NB4 (cell line): Measurements from ENCODE around the gene FEM1C.

Experiments used
- MAX ChIP-seq: IDR thresholded peaks from 2 replicates; pipeline ENCODE4 v1.6.1; 2011; ENCODE audit warnings: low read depth, low read length
- MYC ChIP-seq: IDR thresholded peaks from 2 replicates; pipeline ENCODE4 v1.6.1; 2011; ENCODE audit warnings: low read depth, low read length
- POLR2A ChIP-seq: IDR thresholded peaks from 2 replicates; pipeline ENCODE4 v1.6.1; 2011; ENCODE audit warnings: mild to moderate bottlenecking; ENCODE audit not compliant: insufficient read length; ENCODE audit errors: extremely low read depth
- TF ChIP-seq, protein P1 (sequence below): IDR thresholded peaks from one replicate; pipeline ENCODE4 v1.5.1; 2012; ENCODE audit warnings: low read depth, low read length

- TF ChIP-seq, protein P1, sequence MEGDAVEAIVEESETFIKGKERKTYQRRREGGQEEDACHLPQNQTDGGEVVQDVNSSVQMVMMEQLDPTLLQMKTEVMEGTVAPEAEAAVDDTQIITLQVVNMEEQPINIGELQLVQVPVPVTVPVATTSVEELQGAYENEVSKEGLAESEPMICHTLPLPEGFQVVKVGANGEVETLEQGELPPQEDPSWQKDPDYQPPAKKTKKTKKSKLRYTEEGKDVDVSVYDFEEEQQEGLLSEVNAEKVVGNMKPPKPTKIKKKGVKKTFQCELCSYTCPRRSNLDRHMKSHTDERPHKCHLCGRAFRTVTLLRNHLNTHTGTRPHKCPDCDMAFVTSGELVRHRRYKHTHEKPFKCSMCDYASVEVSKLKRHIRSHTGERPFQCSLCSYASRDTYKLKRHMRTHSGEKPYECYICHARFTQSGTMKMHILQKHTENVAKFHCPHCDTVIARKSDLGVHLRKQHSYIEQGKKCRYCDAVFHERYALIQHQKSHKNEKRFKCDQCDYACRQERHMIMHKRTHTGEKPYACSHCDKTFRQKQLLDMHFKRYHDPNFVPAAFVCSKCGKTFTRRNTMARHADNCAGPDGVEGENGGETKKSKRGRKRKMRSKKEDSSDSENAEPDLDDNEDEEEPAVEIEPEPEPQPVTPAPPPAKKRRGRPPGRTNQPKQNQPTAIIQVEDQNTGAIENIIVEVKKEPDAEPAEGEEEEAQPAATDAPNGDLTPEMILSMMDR: no peak
- no peak for TF ChIP-seq POLR2A
- TF ChIP-seq MAX: no peak
- TF ChIP-seq MYC: no peak
Observed at GRCh38 chr5:115579747-115580173, 35.2 kb upstream of the FEM1C start.
